Measurements from ENCODE around the gene SSRP1. TPM values are rescaled to one million over a fixed set of nuclear protein-coding genes. Genes with fewer than 3 reads are reported as not detected.

Gene SSRP1
- total and polyA plus RNA-seq, 2 experiments from 2014 or later, result 205 to 216 TPM

- H3K4me2 ChIP-seq, result no peak overlapping the region
- no peaks in the 10 kb centered on the region for H3K9me2 ChIP-seq (ENCODE audit: insufficient read depth)
- H3K4me3 ChIP-seq, result no peak overlapping the region
- peaks cover 21% of the 10 kb centered on the region for H3K27me3 Mint-ChIP-seq (ENCODE audit: insufficient read depth, low read depth, poor library complexity)
- peaks cover 24% of the 10 kb centered on the region for H3K79me2 ChIP-seq (replicated peaks; ENCODE audit: insufficient read depth)
- H3K36me3 ChIP-seq (ENCODE audit: insufficient read depth), result peaks cover 47% of the 10 kb centered on the region
- no peak overlapping the region for H3K27ac Mint-ChIP-seq
- H3K4me3 Mint-ChIP-seq, result no peak overlapping the region
- H3K36me3 Mint-ChIP-seq (ENCODE audit: low read depth), result peaks cover 81% of the 10 kb centered on the region
- no peaks in the 10 kb centered on the region for H3K27me3 ChIP-seq (ENCODE audit: insufficient read depth)
- H2AFZ ChIP-seq, result no peak overlapping the region
- no peak overlapping the region for H3K27ac ChIP-seq (ENCODE audit: low read depth)
- peaks cover 32% of the 10 kb centered on the region for H3K4me1 Mint-ChIP-seq
- no peak for ATAC-seq
- peaks cover 15% of the 10 kb centered on the region for H4K20me1 ChIP-seq (replicated peaks; ENCODE audit: insufficient read depth)
- H3K4me1 ChIP-seq (ENCODE audit: insufficient read depth), result peaks cover 27% of the 10 kb centered on the region
- DNase-seq (ENCODE audit: low spot score), result no peak
- TF ChIP-seq CTCF (conservative IDR thresholded peaks at IDR 0.05; ENCODE audit: low read depth in 2 of 2) (no peak), EZH2phosphoT487 (IDR thresholded peaks at IDR 0.05; ENCODE audit: unreplicated experiment) (no peak), POLR2AphosphoS5 (IDR thresholded peaks at IDR 0.05; ENCODE audit: low read depth) (no peak), STAT1 (IDR thresholded peaks at IDR 0.05; ENCODE audit: unreplicated experiment) (no peak), JUNB (IDR thresholded peaks at IDR 0.05; ENCODE audit: unreplicated experiment) (no peak), NANOG (IDR thresholded peaks at IDR 0.05; ENCODE audit: borderline replicate concordance) (no peak)
- H3K9me3 Mint-ChIP-seq, result no peaks in the 10 kb centered on the region; the same call in 2 of the 3 replicates
- peaks cover 19% of the 10 kb centered on the region for H3F3A ChIP-seq (replicated peaks; ENCODE audit: low read depth)
Observed at GRCh38 chr11:57327721-57328120, 8.0 kb downstream of the SSRP1 start.

GRCh38 chr11:57325735-57326048 is 10.0 kb downstream of the SSRP1 start:
- ATAC-seq (no peak), DNase-seq (ENCODE audit: low spot score) (no peak)
- peak overlapping the region; percentile 83 for H3K4me2 ChIP-seq
- Mint-ChIP-seq H3K36me3 (ENCODE audit: low read depth) (peaks cover 75% of the 10 kb centered on the region), H3K27ac (peak overlapping the region; percentile 100), H3K9me3 (peaks cover 3% of the 10 kb centered on the region; the same call in 1 of the 3 replicates), H3K4me1 (peaks cover 51% of the 10 kb centered on the region), H3K27me3 (ENCODE audit: insufficient read depth, low read depth, poor library complexity) (peaks cover 18% of the 10 kb centered on the region), H3K4me3 (peak overlapping the region; percentile 91)
- H2AFZ ChIP-seq, result 0 out of 2 replicates have a peak overlapping the region, but pooled peaks have one; percentile 15
- peaks cover 33% of the 10 kb centered on the region for H3K79me2 ChIP-seq (replicated peaks; ENCODE audit: insufficient read depth)
- H3K9me2 ChIP-seq (ENCODE audit: insufficient read depth), result no peaks in the 10 kb centered on the region
- H3K36me3 ChIP-seq (ENCODE audit: insufficient read depth), result peaks cover 33% of the 10 kb centered on the region
- H3K27me3 ChIP-seq (ENCODE audit: insufficient read depth), result no peaks in the 10 kb centered on the region
- H3K27ac ChIP-seq (ENCODE audit: low read depth), result peak overlapping the region; percentile 99
- peak overlapping the region; percentile 94 for H3K4me3 ChIP-seq
- H4K20me1 ChIP-seq (replicated peaks; ENCODE audit: insufficient read depth), result peaks cover 15% of the 10 kb centered on the region
- H3F3A ChIP-seq (replicated peaks; ENCODE audit: low read depth), result peaks cover 19% of the 10 kb centered on the region
- TF ChIP-seq STAT1 (IDR thresholded peaks at IDR 0.05; ENCODE audit: unreplicated experiment) (no peak), ZNF331 (CRISPR knock-in tag; IDR thresholded peaks at IDR 0.05; ENCODE audit: low read depth) (no peak), CTCF (conservative IDR thresholded peaks at IDR 0.05; ENCODE audit: low read depth in 2 of 2) (no peak), EZH2phosphoT487 (IDR thresholded peaks at IDR 0.05; ENCODE audit: unreplicated experiment) (no peak)
- H3K4me1 ChIP-seq (ENCODE audit: insufficient read depth), result peaks cover 36% of the 10 kb centered on the region
